Stimulated activated CD4-positive, alpha-beta T cell treated with anti-CD3 and anti-CD28 coated beads, TNF-alpha, amount 100 ng/mL, for 1 hour (primary cell): ENCODE results near the gene KRTAP10-1.

Experiments used
- DNase-seq, 3 donors: peaks; one replicate each; pipeline ENCODE4 v3.0.0-alpha.2; 2020; ENCODE audit warnings: low read depth in 3 of 3, low spot score in 1 of 3

The KRTAP10-1 gene

DNA sequence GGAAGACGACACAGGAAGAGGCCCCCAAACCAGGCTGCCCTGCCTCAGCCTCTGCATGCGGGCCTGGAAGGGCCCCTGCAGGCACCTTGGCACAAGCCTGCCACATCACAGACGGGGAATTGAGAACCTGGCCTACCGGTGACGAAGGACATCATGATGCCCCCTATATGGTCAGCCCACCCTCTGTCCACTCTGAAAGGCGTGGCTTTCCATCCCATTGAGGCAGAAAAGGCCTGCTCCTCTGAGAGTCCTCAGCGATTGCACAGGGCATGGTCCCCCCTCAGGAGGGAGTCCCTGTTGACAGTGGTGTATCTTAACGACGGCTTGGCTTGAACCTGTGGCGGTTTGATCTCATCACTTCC lies 11.4 kb downstream of the KRTAP10-1 start:
- DNase-seq: no peak

DNA sequence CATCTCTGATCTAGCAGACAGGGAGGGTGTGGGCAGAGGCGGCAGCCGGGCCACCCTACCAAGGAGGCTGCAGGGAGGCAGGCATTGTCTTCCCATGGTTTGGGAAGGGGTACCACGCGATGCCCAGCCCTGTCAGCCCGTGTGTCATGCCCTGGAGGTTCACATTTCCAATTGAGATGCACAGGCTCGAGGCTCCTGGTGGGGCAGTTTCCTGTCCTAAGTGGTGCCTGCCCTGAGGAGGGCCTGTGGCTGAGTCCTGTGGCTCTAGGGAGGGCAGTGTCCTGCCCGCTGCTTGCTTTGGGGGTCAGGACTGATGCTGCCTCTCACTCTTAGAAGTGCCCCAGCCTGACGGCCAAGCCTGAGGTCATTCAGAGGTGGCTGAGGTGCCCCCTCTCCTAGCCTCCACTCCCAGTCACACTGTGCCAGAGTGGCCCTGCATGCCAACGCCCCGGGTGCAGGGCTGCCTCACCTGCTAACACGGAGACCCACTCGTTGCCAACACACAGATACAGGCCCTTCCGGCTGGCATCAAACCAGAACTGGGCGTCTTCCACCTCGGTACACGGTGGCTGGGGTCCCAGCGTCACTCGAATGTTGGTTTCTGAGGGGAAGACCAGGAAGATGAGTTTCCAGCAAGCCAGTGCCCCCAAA lies 11.9 kb downstream of the KRTAP10-1 start:
- DNase-seq: no peak

- no peak for DNase-seq
Measured at GRCh38 chr21:44527156-44527982, 12.6 kb downstream of the KRTAP10-1 start.

DNA sequence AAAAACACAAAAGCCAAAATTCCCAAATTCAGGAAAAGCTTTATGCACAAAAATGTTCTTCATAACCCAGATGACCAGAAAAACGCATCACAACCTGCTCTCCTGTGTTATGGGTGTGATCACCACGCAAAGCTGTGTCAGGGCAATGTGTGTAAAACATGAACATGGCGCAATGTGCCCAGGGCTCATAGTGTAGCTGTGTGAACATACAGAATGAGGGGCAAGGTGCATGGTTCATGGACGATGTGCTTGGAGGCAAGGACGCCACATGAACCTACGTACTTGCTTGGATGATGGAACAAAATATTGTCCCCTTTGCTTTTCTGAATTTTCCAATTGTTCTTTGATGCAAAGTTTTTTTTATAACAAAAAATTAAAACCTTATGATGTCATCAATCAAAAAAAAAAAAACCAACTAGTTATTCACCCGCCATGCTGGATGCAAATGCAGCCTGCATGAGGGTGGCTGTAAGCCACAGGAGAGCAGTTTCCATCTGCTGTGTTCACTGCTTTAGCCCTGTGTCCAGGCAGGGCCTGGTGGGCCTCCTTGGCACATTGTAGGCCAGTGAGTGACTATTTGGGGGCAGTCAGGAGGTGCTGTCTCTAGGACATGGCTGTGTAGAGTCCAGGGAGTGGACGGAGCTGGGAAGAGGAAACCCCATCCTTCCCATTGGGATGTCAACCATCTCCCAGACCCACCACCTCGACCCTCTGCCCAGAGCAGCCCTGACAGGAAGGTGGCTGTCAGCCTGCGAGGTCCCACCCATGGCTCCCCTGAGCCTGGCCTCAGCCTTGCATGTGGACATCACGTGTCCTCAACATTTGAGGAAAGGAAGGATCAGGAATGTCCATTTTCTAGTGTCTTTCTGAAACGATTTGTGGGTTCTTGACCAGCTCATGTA lies 13.6 kb downstream of the KRTAP10-1 start:
- DNase-seq: no peak

GRCh38 chr21:44525391-44526095 lies 14.5 kb downstream of the KRTAP10-1 start:
- no peak for DNase-seq

- no peak for DNase-seq
Measured at GRCh38 chr21:44524414-44525371, 15.3 kb downstream of the KRTAP10-1 start.

GRCh38 chr21:44523567-44524413 lies 16.2 kb downstream of the KRTAP10-1 start:
- no peak for DNase-seq

GRCh38 chr21:44522753-44523204 lies 17.2 kb downstream of the KRTAP10-1 start:
- DNase-seq: no peak

DNA sequence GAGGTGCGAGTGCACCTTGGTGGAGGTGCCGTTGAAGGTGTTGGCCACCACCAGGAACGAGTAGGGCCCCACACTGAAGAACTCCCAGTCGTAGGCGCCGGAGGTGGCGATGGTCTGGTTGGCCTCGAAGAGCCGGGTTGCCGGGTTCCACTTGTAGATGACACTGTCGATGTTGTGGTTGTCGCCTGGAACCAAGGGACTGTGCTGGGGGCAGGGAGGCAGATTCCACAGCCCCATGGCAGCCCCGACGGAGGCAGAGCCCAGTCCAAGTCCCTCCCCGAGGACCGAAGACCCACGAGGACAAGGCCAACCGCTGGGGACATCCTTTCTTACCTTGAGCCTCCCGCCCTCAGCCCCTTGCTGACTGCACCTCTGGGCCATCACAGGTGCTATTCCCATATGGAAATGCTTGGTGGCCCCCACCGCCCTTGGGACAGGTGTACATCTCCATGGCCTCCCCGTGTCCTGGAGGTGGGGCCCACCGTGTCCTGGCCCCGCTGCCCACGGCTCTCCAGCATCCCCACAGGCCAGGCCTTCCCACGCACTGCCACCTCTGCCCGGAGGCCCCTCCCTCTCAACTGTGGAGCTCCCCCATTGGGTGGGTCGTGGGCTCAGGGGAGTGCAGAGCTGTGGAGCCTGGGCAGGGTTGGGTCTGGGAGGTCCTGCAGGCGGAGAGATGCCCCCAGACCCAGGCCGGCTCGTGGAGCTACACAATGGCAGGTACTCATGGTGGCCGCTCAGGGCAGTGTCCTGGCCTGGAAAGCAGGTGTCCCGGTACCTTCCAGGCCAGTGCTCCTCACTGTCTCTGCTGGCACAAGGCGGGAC lies 17.9 kb downstream of the KRTAP10-1 start:
- DNase-seq: no peak

- DNase-seq: no peak
Measured at GRCh38 chr21:44521301-44521927, 18.6 kb downstream of the KRTAP10-1 start.

DNA sequence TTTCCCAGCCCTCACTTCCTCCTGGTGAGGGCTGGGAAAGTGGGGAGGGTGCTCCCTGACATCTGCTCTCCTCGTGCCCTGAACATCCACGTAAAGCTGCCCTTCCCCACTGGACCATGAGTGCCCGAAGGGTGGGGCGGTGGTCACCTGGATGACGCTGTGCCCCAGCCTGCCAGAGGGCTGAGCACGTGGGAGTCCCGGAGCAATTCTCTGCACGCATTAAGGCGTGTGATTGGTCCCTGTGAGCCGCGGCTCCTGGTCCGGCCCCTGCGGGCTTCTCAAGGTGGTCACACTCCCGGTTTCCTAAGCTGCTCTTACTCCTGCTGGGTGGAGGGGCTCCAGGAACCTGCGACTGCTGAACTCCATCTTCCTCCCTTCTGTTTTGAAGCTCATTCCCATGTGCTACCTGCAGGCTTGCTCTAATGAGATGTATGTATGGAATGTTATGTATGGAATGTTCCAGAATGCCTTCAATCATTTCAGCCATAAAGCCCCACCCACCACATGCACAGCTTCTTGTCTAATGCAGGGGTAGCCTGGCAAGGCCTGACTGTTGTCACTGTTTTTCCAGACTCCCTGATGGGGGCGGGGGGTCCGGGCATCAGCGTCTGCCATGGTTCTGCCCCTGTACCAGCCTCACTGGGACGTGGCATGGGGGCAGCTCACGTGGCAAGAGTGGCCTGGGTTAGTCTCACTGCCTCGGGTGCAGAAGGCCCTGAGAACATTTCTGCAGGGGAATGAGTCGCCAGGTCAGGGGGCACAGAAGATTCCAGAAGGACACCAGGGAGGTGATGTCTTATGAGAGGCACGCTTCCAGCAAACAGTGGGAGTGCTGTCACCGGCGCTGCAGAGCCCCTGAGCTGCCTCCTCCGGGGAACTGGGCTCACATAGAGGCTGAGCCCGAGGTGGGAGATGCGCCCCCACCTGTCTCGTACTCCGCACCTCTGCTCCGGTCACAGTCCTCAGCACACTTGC lies 19.4 kb downstream of the KRTAP10-1 start:
- DNase-seq: no peak

- DNase-seq: no peak
Measured at GRCh38 chr21:44519346-44520325, 20.4 kb downstream of the KRTAP10-1 start.

- no peak for DNase-seq
Measured at GRCh38 chr21:44518686-44519085, 21.3 kb downstream of the KRTAP10-1 start.

DNA sequence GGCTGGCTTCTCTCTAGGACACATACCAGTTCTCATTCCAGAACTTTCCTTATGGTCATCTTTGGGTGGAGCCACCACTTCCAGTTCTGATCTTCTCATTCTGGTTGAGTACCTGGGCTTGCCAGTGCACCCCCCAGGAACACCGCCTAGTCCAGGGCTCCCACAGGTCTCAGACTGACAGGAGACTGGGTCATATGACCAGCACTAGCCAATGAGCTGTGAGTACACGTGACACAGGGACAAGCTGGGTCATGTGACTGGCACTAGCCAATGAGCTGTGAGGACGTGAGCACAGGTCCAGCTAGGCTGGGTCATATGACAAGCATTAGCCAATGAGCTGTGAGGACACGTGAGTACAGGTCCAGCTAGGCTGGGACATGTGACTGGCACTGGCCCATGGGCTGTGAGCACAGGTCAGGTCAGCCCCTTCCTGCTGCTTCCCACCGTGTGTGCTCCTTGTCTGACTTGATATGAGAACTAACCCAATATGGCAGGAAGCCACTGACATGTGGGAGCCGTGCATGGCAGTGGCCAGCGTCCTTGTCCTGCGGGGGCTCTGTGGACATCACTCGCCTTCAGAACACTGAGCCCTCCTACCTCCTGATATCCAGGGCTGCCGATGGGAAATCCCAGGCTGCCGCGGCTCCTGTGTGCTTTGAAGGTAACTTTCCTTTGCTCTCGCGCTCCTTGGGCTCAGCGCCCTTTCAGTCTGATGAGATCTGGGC lies 22.7 kb downstream of the KRTAP10-1 start:
- no peak for DNase-seq

- no peak for DNase-seq
Measured at GRCh38 chr21:44516828-44517174, 23.2 kb downstream of the KRTAP10-1 start.
